Activated CD4-positive, alpha-beta memory T cell treated with anti-CD3 and anti-CD28 coated beads for 36 hours (primary cell): Measurements from ENCODE around the gene TLE2. TPM values are rescaled to one million over a fixed set of nuclear protein-coding genes. Genes with fewer than 3 reads are reported as not detected.
"Not testable (repeated sequence)": the region's sequence is repeated elsewhere in the genome, so short reads cannot be mapped to it uniquely, and the experiment has no call there.

Source experiments
- CTCF ChIA-PET: fragments of 350-600 bp; sonication (Branson Sonifier 250); formaldehyde crosslinking; loops from one replicate; lab custom pipeline; 2021; ENCODE audit warnings: antibody characterized with exemption, inconsistent platforms; lab: Charles Lee
- POLR2A ChIA-PET: fragments of 350-600 bp; sonication (Branson Sonifier 250); formaldehyde crosslinking; loops from one replicate; lab custom pipeline; 2021; ENCODE audit warnings: antibody characterized with exemption; lab: Charles Lee
- DNase-seq: peaks from one replicate; pipeline ENCODE4 v3.0.0-alpha.2; 2020
- H3K27ac Mint-ChIP-seq: one replicate; pipeline ENCODE4 v1.8.0; 2021; ENCODE audit warnings: mixed read lengths
- H3K27me3 Mint-ChIP-seq: one replicate; pipeline ENCODE4 v1.8.0; 2021; ENCODE audit warnings: mixed read lengths
- H3K36me3 Mint-ChIP-seq: one replicate; pipeline ENCODE4 v1.8.0; 2021; ENCODE audit warnings: mixed read lengths
- H3K4me1 Mint-ChIP-seq: one replicate; pipeline ENCODE4 v1.8.0; 2021; ENCODE audit warnings: low read depth, mixed read lengths
- H3K4me3 Mint-ChIP-seq: one replicate; pipeline ENCODE4 v1.8.0; 2021; ENCODE audit warnings: mild to moderate bottlenecking, mixed read lengths
- H3K9me3 Mint-ChIP-seq: one replicate; pipeline ENCODE4 v1.8.0; 2021; ENCODE audit warnings: mixed read lengths
- intact Hi-C: fragments of 100-400 bp; cut with micrococcal nuclease; formaldehyde crosslinking; loops from one replicate; pipeline ENCODE4 v1.15.1; 2023
- total RNA-seq, 2 experiments: library from RNA; stranded (reverse); gene quantifications; one replicate each; pipeline ENCODE4 v1.2.3, GENCODE V29; 2021

Gene TLE2
- total RNA-seq, 2 experiments from 2014 or later, result 8.5 to 9.9 TPM

GRCh38 chr19:3045191-3045590 is 16.1 kb upstream of the TLE2 start:
- Mint-ChIP-seq H3K4me1 (peaks cover 12% of the 10 kb centered on the region), H3K9me3 (no peaks in the 10 kb centered on the region), H3K27ac (no peak overlapping the region), H3K27me3 (no peaks in the 10 kb centered on the region), H3K4me3 (no peak overlapping the region), H3K36me3 (no peaks in the 10 kb centered on the region)
- ChIA-PET CTCF (interaction anchor here (1.4 to 1.5 kb wide), 2 partner anchors 8 to 83 kb away, joined by 3 read pairs; no protein-coding TSS in a partner anchor), POLR2A (no interaction called here)
- DNase-seq, result no peak
- intact Hi-C loops, result no loop called here

DNA sequence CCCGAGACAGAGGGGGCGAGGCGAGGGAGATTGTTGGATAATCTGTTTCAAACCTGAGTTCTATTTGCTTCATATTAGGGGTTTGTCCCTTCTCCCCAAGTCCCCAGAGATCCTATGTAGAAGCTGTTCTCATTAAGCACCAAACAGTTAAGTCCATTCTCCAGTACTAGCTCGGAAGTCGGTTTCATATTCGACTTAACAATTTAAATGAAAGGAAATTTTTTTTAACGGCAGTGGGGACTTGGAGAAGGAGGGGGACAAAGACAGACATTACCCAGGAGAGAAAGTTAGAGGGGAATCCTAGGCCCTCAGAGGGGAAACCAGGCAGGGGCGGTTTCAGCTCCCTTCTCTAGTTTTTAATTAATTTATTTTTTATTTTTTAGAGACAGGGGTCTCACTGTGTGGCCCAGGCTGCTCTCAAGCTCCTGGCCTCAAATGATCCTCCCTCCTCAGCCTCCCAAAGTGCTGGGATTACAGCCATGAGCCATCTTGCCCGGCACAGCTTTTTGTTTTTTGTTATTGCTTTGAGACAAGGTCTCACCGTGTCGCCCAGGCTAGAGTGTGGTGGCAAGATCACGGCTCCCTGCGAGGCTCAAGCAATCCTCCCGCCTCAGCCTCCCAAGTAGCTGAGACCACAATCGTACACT is 13.7 kb upstream of the TLE2 start:
- Mint-ChIP-seq H3K27me3 (no peaks in the 10 kb centered on the region), H3K4me1 (peaks cover 9% of the 10 kb centered on the region), H3K9me3 (no peaks in the 10 kb centered on the region), H3K27ac (no peak overlapping the region), H3K36me3 (no peaks in the 10 kb centered on the region), H3K4me3 (no peak overlapping the region)
- ChIA-PET POLR2A (no interaction called here), CTCF (interaction anchor here (0.6 to 1.4 kb wide), 4 partner anchors 19 to 452 kb away, joined by 3 to 6 read pairs (median 4); no protein-coding TSS in a partner anchor)
- intact Hi-C loops, result no loop called here
- DNase-seq, result no peak

GRCh38 chr19:3041761-3042620 is 12.9 kb upstream of the TLE2 start:
- Mint-ChIP-seq H3K27me3 (no peaks in the 10 kb centered on the region), H3K36me3 (no peaks in the 10 kb centered on the region), H3K9me3 (no peaks in the 10 kb centered on the region), H3K4me1 (peaks cover 6% of the 10 kb centered on the region), H3K27ac (no peak overlapping the region), H3K4me3 (no peak overlapping the region)
- ChIA-PET CTCF (interaction anchor here (1.3 to 1.4 kb wide), 2 partner anchors 18 to 62 kb away, joined by 3 to 6 read pairs; no protein-coding TSS in a partner anchor), POLR2A (no interaction called here)
- DNase-seq, result no peak
- intact Hi-C loops, result no loop called here

- no peak for DNase-seq
- Mint-ChIP-seq H3K4me1 (peaks cover 6% of the 10 kb centered on the region), H3K36me3 (no peaks in the 10 kb centered on the region), H3K27me3 (no peaks in the 10 kb centered on the region), H3K27ac (no peak overlapping the region), H3K4me3 (no peak overlapping the region), H3K9me3 (no peaks in the 10 kb centered on the region)
- POLR2A ChIA-PET, result no interaction called here
- intact Hi-C loops, result no loop called here
- CTCF ChIA-PET, result no interaction called here
These were observed 12.2 kb upstream of the TLE2 start for GRCh38 chr19:3041327-3041726.

GRCh38 chr19:3039641-3040077 is 10.6 kb upstream of the TLE2 start:
- POLR2A ChIA-PET, result no interaction called here
- H3K27ac Mint-ChIP-seq, result no peak overlapping the region
- H3K4me1 Mint-ChIP-seq, result peaks cover 14% of the 10 kb centered on the region
- H3K27me3 Mint-ChIP-seq, result peaks cover 1% of the 10 kb centered on the region
- H3K36me3 Mint-ChIP-seq, result no peaks in the 10 kb centered on the region
- H3K4me3 Mint-ChIP-seq, result no peak overlapping the region
- CTCF ChIA-PET, result interaction anchor here (0.7 to 2.2 kb wide), 6 partner anchors 21 to 151 kb away, joined by 3 to 9 read pairs (median 3); no protein-coding TSS in a partner anchor
- intact Hi-C loops, result no loop called here
- no peaks in the 10 kb centered on the region for H3K9me3 Mint-ChIP-seq
- no peak for DNase-seq

DNA sequence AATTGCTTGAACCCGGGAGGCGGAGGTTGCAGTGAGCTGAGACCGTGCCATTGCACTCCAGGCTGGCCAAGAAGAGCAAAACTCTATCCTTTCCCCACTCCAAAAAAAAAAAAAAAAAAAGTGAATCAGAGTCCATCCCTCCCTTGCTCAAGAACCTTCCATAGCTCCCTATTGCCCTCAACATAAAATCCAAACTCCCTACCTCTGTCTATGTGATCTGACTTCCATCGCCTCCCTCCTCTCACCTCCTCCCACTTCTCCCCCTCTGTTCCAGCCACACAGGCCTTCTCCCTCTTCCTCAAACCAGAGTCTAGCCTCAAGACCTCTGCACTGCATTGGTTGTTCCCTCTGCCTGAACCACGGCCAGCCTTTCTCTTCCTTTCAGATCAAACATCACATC is 10.0 kb upstream of the TLE2 start:
- no peak overlapping the region for H3K27ac Mint-ChIP-seq
- no peak overlapping the region for H3K4me3 Mint-ChIP-seq
- intact Hi-C loops, result no loop called here
- no peaks in the 10 kb centered on the region for H3K9me3 Mint-ChIP-seq
- ChIA-PET POLR2A (no interaction called here), CTCF (interaction anchor here (0.7 to 2.2 kb wide), 4 partner anchors 16 to 90 kb away, joined by 3 to 9 read pairs (median 4); no protein-coding TSS in a partner anchor)
- peaks cover 1% of the 10 kb centered on the region for H3K27me3 Mint-ChIP-seq
- DNase-seq, result no peak
- peaks cover 18% of the 10 kb centered on the region for H3K4me1 Mint-ChIP-seq
- H3K36me3 Mint-ChIP-seq, result no peaks in the 10 kb centered on the region

GRCh38 chr19:3038214-3038613 is 9.1 kb upstream of the TLE2 start:
- ChIA-PET CTCF (interaction anchor here (0.6 to 3.1 kb wide), 3 partner anchors 10 to 88 kb away, joined by 3 to 18 read pairs (median 4); no protein-coding TSS in a partner anchor), POLR2A (no interaction called here)
- DNase-seq, result no peak
- no peaks in the 10 kb centered on the region for H3K36me3 Mint-ChIP-seq
- H3K4me1 Mint-ChIP-seq, result peaks cover 18% of the 10 kb centered on the region
- peaks cover 1% of the 10 kb centered on the region for H3K27me3 Mint-ChIP-seq
- no peak overlapping the region for H3K4me3 Mint-ChIP-seq
- H3K9me3 Mint-ChIP-seq, result no peaks in the 10 kb centered on the region
- intact Hi-C loops, result no loop called here
- no peak overlapping the region for H3K27ac Mint-ChIP-seq

DNA sequence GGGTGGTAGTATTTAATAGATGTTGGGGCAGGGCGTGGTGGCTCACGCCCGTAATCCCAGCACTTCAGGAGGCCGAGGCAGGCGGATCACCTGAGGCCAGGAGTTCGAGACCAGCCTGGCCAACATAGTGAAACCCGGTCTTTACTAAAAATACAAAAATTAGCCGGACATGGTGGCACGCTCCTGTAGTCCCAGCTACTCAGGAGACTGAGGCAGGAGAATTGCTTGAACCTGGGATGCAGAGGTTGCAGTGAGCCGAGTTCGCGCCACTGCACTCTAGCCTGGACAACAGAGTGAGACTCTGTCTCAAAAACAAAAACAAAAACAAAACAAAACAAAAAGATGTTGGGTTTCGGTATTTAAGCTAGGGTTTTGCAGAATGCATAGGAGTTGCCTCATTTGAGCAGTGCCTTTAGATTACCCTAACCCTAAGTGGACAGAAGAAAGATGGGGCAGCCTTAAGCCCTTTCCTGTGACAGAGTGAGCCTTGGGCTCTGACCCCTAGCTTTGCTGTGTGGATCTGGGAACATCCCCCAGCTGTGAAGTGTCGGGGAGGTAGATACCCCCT is 8.0 kb upstream of the TLE2 start:
- CTCF ChIA-PET, result interaction anchor here (0.8 to 3.1 kb wide), 10 partner anchors 9 to 86 kb away, joined by 3 to 21 read pairs (median 3); no protein-coding TSS in a partner anchor
- peaks cover 15% of the 10 kb centered on the region for H3K4me1 Mint-ChIP-seq
- H3K27me3 Mint-ChIP-seq, intact Hi-C loops, H3K36me3 Mint-ChIP-seq, DNase-seq, H3K9me3 Mint-ChIP-seq: not testable (repeated sequence)
- POLR2A ChIA-PET, result interaction anchor here (1.5 to 2.9 kb wide), 6 partner anchors 13 to 34 kb away, joined by 4 to 12 read pairs (median 8); partner anchors contain the start of gene TLE5
- peak overlapping the region; percentile 86 for H3K4me3 Mint-ChIP-seq
- H3K27ac Mint-ChIP-seq, result peak overlapping the region; percentile 92

- Mint-ChIP-seq H3K27ac (peak overlapping the region; percentile 92), H3K36me3 (no peaks in the 10 kb centered on the region), H3K9me3 (no peaks in the 10 kb centered on the region), H3K4me3 (peak overlapping the region; percentile 86), H3K4me1 (peaks cover 15% of the 10 kb centered on the region), H3K27me3 (peaks cover 1% of the 10 kb centered on the region)
- intact Hi-C loops, result no loop called here
- ChIA-PET CTCF (interaction anchor here (0.7 to 3.1 kb wide), 22 partner anchors 9 to 400 kb away, joined by 3 to 21 read pairs (median 4); partner anchors contain the start of gene TLE6), POLR2A (interaction anchor here (1.0 to 2.9 kb wide), 11 partner anchors 12 to 560 kb away, joined by 3 to 12 read pairs (median 7); partner anchors contain the start of genes GADD45B, TLE5, TLE6 and ZNF57)
- DNase-seq, result peak; percentile 89
These were observed 7.3 kb upstream of the TLE2 start for GRCh38 chr19:3036119-3036976.

DNA sequence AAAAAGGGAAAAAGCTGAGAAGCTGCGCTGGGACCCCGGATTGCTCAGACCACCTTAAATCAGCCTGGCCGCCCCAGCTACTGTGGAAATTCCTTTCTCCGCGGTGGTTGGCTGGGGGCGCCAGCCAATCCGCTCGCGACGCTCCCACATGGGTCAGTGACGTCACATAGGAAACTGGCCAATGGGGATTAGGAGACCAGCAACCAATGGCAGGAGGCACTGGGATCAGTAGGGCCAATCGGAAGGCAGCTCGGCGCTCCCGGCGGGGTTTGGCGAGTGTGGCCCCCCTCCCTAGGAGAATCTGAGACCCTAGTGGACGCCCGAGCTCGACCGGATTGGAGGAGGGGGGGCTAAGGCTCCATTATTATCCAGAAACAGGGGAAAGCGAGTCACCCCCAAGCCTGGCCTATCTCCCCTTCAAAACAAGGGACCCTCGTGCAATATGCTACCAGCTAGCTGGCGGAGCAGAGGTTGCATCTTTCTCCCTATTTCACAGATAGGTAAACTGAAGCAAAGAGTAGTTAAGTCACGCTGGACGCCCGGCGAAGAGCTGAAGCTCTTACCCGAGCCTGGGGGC is 6.5 kb upstream of the TLE2 start:
- Mint-ChIP-seq H3K9me3 (no peaks in the 10 kb centered on the region), H3K4me1 (peaks cover 15% of the 10 kb centered on the region), H3K4me3 (peak overlapping the region; percentile 86), H3K27me3 (peaks cover 1% of the 10 kb centered on the region), H3K36me3 (no peaks in the 10 kb centered on the region), H3K27ac (peak overlapping the region; percentile 92)
- intact Hi-C loops, result loop anchor here (1.0 to 2.0 kb wide), 3 partner anchors 25 to 400 kb away; partner anchors contain the start of gene TLE6
- ChIA-PET POLR2A (interaction anchor here (0.7 to 2.9 kb wide), 12 partner anchors 11 to 559 kb away, joined by 3 to 12 read pairs (median 6); partner anchors contain the start of genes GADD45B, TLE5, TLE6 and ZNF57), CTCF (interaction anchor here (0.7 to 3.1 kb wide), 17 partner anchors 10 to 399 kb away, joined by 3 to 21 read pairs (median 4); partner anchors contain the start of gene TLE6)
- peak; percentile 97 for DNase-seq
